Stimulated activated naive CD4-positive, alpha-beta T cell (primary cell): Measurements from ENCODE around the gene CDK15.

Source experiments
- DNase-seq, 6 experiments: peaks; one replicate each; lab custom pipeline; 2025; lab: John Stamatoyannopoulos, UW

CDK15 gene

DNA sequence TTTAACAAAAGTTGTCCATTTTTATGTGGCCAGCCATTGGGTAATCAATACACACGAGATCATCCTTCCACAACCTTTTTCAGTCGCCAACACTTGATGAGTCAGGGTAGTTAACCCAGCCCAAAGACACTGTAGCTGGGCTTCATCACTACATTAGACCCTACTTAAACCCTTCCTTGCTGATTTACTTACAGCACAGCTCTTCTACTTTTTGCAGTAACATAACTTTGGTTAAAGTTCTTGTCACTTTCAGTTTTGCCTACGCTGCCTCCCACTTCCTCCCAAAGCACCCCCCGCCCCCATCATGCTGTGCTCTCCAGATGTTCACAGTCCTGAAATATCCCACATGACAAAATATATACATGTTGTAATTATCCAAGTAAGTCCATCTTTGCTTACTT is 103.6 kb downstream of the CDK15 start:
- DNase-seq: no peak

DNA sequence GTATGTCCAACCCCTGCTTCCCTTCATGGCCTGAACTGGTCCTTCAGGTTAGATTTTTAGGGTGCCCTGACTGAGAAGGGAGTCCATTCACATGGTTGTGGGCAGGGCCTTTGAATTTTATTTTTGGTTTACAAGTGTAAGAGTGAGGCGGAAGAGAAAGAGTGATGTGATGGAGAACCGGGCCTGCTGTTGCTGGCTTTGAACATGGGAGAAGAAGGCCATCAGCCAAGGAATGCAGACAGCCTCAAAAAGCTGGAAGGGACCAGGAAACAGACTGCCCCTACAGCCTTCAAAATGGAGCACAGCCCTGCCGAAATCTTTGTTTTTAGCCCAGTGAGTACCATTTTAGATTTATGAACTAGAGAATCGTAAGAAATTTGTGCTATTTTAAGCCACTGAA is 105.0 kb downstream of the CDK15 start:
- DNase-seq: no peak

DNA sequence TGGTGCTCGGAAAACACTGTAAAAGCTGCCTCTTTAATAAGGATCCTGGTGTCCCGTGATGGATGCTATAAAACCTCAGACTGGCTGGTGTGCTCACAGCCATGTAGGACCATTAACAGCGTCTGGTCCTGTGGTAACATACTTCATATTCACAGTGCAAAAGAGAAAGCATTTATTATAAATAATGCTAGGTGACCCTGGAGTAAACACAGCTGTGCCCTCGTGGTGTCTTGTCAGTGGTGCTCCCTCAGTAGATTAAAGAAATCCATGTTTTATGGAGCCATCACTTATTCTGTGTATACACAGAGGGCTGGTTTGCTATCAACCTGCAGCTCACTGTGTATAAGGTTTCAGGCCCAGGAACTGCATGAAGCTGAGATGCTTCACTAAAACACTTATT is 106.9 kb downstream of the CDK15 start:
- DNase-seq: no peak

DNA sequence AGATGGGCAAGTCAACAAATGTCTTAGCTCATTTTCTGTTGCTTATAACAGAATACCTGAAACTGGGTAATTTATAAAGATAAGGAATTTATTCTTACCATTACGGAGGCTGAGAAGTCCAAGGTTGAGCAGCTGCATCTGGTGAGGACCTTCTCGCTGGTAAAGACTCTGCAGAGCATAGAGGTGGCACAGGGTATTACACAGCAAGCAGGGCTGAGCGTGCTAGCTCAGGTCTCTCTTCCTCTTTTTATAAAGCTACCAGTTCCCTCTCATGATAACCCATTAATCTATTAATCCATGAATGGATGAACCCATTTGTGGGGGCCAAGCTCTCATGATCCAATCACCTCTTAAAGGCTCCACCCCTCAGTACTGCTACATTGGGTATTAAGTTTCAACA is 109.1 kb downstream of the CDK15 start:
- DNase-seq: no peak

DNA sequence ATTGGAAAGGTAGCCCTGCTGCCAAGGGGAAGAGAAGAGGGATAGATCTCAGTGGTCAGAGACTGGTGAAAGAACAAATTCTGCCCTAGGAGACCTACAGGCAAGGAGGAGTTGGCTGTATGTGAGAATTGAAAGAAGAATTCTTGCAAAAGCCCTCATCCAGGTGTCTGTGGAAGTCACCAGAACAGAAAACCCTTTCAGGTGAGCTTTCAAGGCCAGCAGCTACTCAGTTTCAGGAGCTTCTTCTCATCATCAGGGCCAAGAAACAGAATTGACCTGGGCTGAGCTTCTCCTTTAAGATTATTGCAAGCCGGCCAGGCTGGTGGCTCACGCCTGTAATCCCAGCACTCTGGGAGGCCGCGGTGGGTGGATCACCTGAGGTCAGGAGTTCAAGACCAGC is 110.2 kb downstream of the CDK15 start:
- DNase-seq: no peak

DNA sequence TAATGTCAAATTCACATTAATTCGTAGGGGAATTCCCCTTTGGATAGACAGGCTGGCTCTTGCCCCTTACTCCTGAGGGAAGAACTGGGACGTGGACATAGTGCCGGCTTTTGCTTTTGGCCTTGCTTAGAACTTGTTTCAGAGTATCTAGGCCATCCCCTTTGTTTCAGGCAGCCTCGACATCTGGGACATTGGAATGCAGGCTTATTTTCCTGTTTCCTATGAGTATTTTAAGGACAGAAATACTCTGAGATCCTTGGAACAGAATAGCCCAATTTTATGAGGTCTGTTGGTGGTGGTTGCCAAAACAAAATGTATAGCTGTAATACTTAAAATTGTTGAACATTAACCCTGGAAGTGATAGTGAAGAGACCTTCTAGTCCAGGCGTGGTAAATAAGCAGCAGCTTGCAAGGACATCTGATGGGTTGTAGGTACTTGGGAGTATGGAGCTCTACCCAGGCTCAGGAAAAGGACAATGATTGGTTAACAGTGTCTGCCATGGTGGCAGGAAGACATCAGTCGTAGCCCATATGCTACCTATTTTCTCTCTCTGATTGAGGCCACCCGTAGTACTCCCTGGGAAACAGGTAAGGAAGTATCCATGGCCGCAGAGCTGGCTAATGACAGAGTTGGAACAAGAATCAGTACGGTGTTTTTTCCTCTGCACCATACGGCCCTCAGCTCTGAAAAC is 112.4 kb downstream of the CDK15 start:
- no peak for DNase-seq

DNA sequence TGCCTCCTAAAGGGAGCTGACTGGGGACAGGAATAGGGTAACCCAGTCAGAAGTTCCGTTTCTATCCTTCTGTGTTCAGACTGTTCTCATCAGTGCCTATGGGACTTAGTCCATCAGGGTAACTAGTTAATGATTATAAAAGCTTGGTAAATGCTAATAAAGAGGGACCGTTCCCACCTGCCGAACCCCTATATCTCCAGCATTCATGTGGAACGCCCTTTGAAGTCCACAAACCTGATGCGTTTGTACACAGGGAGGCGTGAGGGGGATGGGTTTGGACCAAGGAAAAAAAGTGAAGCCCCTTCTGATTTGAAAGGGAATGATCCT is 112.9 kb downstream of the CDK15 start:
- DNase-seq: no peak

DNA sequence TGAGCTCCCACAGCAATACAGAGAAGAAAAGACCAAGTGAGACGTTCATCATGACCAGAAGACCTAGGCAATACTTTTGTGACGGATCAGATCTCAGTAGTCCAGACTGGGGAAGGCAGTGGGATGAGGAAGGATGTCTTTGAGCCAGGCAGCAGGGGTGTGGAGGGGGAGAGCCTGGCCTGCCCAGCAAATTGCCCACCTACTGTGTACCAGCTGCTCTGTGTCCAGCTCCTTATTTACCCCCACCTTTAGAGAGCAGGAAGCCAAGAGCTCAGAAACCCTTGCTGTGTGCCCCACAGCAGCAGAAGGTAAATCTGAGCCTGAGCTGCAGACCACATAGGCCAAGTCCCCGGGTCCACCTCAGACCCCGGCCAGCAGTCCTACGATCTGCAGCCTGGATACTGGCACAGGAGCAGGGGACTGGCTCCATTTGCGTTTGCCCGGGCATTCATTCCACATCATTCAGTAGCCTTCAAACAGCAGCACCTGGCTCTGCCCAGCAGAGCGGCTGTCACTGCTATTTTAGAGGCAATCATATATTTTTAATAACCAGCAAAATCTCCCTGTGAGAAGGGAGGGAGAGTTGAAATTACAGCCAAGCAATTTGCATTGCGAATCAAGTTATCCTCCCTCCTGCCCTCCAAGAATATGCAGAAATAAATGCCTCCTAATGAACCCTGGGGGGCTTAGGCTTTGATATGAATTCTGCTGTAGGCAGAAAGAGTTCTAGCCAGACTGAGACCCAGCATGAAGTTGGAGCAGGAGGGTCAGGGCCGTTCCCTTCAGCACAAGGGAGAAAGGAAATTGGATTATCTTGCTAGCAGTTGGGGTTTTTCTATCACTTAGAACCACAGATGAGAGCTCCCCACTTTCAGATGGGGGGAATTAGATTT is 117.3 kb downstream of the CDK15 start:
- no peak for DNase-seq

DNA sequence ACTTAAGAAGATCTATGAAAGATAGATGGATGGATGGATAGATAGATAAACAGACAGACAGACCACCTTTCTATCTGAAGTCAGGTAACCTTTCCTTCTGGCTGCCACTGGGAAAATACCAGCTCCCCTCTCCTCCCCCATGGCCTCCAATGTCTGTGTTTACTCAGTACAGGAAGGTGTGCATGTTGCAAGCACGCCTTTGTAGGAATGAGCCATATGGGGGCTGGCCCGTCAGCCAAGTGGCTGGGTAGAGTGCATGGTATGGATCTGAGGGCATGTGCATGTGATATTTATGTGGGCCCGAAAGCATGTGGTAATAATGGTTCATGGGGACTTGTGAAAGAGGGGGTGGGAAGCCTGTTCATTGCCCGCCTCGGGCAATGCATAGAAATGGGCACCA is 118.1 kb downstream of the CDK15 start:
- no peak for DNase-seq

DNA sequence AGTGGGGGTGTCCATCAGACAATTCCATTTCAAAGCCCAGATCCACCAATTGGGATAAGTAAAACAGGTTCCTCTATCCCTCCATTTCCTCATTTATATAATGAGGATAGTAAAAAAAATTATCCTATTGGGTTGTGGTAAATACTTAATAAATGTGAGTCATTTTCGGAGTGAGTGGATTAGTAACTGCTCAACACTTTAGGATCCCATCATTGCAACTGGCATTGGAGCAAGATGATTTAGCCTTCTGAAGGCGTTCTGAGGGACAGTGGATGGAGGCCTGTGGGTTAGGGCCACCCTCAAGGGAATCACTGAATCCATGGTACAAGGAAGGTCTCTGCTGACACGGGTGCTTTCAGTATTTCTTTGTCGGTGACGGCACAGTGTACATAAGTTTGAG is 118.7 kb downstream of the CDK15 start:
- DNase-seq: no peak

DNA sequence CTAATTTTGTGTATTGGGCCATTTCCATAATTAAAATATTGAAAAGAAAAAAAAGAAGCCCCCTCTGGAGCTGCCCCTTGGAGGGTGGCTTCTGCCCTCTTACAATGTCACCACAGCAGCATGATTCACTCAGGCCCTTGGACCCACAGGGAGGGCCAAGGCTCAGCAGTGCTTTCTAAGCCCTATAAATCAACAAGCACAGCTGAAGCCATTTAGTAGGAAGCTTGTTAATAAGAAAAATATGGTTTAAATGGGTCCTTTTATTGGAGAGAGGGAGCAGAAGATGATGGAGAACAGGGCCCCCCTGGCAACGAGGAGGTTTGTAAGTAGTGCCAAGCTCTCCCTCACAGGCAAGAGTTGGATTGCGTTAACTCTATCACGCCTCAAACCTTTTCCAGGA is 119.7 kb downstream of the CDK15 start:
- no peak for DNase-seq

DNA sequence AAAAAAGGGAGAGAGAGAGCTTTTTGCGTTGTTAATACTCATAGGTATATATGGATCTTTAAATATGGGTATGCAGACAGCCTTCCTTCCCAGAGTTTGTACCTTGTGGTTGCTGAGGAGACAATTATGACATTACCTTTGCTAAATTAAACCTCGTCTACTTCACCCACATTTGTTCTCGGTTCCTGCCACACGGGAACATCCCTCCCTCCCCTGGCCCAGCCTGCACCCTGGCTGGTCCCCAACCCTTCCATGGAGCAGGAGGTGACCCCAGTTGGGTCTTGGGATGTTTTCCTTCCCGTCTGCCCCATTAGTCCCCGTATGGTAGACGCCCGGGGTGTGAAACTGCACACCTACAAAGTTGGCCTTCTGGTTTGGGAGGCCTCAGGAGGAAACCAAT is 122.0 kb downstream of the CDK15 start:
- DNase-seq: no peak

DNA sequence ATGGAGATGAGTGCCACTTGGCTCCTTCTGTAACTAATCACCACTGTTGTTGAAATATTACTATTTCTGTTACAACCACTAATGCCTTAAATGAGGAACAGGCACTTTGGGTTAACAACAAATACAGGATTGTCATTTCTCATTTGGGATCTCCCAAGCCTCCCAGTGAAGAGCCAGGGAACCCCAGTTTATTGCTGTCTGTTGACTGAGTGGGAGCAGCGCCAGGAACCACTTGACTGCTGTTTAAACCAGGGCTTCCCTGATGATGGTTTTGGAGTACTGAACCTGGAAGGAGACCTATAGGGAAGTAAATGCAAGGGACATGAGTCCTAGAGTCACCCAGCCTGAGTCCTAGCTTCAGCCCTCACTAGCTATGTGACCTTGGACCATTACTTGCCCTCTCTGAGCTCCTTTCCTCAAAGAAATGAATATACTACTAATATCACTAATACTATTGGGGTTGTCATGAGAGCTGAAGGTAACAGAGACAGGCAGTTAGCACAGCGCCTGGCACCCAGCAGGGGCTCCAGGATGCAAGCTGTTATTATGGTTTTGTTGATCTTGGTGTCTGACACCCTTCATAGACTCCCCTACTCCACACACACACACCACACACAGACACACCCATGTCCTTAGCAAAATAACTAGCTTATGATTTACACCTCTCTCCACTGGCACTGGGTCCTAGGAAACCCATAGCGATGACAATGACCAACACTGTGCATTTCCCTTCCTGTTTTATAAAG is 123.1 kb downstream of the CDK15 start:
- no peak for DNase-seq

DNA sequence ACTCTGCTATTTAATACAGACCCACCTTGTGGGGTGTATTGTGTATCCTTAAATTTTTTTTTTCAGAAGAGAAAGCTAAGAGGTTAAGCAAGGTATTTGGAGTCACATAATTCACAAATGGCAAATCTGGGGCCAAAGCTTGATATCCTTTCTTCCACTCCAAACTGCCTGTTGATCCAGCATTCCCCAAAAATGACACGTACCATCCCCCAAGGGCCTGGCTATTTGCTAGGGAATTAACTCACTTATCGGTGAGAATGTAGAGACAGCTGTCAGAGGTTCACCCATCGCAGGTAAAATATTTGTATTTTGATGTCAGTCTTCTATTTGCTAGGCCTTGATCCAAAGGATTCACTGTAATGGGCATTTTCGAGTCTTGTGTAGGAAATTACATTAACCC is 123.7 kb downstream of the CDK15 start:
- no peak for DNase-seq

DNA sequence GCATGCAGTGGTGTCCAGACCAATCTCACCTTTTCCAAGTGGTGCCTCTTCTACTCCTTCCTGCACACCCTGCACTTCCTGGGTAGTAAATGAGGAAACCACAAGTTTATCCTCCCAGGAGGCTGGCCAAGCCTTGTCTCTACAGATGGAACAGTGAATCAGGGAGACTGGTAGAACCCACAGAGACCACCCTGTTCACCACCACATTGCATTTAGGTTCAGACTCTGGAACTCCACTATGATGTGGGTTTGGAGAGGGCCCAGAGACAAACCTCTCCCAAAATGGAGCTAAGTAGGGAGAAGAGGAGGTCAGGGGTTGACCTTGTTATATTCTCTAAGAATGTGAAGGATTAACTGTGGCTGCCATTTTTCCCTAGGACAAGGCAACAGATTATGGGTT is 124.5 kb downstream of the CDK15 start:
- DNase-seq: no peak

DNA sequence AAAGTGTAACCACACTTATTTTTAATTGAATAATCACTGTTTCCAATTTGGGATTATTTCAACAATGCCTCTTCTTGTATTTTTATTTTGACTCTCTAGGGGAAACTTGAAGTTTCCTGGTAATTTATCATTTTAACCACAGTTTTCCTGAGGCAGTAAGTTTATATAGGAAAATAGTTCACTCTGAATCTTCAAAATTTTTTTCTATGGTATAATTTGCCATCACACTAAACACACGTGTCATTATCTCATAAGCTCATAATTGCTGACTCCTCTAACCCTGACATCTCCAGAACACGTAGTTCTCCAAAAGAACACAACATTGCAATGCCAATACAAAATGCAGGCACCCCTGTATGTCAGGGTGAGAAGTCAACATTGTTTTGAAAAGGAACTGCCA is 125.1 kb downstream of the CDK15 start:
- no peak for DNase-seq

DNA sequence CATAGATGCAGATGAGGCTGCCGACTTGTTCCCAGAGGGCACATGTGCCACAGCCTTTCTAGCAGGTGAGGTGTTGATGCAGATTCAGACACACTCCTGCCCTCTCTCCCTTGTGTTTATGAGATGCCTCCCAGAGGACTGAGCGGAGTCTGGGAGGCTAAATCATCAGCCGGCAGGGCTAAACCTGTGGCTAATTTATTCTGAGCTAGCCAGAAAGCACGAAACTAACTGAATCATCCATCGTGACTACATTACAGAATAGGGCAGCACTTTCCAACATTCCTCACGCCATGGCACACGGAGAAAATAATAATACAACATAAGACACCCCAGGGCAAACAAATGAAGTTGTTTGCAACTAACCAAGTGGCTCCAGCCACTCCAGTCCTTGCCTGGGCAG is 125.6 kb downstream of the CDK15 start:
- DNase-seq: no peak

DNA sequence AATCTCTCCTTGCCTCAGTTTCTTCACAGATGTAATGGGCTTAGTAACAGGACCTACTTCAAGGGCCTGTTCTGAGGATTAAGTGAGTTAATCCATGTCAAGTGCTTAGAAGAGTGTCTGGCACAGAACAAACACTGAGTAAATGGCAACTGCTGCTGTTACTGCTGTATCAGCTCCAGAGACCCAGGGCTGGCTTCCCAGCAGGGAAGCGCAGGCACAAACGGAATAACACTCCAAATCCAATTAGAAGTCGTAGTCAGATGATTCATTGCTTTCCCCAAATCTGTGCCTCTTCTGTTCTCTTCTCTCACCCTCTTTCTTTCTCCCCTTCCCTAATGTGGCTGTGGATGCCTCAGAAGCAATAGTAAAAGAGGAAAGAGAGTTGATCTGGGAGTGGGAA is 126.2 kb downstream of the CDK15 start:
- DNase-seq: no peak

DNA sequence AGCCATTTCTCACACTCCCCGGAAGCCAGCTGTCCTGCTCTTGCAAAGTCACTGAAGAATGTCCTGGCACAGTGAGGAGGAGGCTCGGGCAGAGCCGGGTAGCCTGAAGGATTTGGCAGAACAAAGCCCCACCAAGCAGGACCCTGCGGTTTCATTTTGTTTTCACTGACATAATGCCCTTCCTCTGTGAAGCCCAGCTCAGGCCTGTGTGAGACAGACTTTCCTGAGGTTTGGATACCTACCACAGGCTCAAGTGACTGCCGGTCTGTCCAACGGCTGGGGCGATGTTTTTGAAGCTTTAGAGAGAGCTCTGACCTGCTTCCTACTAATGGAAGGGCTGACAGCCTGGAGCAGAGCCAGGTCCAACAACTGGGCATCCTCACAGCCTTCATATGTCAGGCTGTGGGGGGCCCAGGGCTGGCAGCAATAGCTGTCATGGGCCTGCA is 127.5 kb downstream of the CDK15 start:
- DNase-seq: no peak

DNA sequence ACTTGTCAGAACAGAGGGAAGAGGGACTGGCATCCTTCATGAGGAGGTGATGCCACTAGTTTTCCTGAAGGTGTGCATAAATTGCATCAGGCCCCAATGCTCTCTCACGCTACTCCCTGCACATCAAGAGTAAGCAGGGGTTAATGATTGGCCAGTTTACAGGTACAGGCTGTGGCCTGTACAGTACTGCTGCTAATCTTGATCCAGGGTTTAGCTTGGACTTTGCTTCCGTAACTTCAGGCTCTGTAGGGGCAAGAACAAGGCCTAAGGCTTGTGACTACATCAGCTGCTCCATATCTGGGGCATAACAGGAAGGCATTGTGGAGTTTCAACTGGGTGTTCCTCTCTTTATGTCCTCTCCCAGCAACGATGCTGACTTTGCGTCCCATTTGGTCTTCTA is 130.5 kb downstream of the CDK15 start:
- DNase-seq: no peak

DNA sequence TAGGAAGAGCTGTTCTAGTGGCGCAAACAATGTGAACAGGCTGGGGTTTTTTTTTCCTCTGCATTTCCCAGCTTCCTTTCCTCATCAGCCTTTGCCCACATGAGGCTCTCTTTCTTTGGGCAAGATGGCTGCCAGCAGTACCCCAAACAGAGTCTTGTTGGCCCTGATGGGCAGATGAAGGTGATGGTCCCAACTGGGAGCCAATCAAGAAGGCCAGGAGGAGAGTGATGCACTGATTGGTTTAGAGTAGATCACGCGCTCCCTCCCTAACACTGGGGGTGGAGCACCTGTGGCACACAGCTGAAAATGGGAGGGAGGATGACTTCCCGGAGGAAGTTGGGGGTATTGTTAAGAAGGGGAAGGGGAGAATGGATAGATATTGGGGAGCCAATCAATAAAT is 131.0 kb downstream of the CDK15 start:
- DNase-seq: no peak

DNA sequence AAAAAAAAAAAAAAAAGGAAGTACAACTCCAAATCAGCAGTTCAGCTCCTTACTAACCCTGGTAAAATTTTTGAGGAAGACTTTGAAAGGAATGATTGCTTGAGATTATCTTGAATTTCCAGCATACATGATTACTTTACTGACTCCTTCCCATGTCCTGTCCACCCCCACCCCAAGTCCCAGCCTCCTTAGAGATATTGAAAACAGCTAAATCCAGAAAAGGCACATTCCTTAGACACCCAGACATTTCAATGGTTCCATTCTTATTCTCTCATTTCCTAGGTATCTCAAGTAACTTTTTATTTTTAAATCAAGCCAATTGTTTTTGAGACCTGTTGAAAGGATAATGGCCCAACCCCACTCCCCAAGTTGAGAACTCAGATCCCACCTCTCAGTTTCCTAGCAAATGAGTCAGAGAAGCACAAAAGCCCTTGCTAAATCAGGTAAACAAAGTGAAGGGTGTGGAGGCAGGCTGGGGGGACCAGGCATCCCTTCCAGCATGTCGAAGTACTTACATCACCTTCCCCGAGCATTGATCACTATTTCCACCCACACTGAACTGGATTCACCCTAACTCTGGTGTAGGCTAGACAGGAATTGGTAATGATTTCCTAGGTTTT is 131.9 kb downstream of the CDK15 start:
- DNase-seq: no peak

DNA sequence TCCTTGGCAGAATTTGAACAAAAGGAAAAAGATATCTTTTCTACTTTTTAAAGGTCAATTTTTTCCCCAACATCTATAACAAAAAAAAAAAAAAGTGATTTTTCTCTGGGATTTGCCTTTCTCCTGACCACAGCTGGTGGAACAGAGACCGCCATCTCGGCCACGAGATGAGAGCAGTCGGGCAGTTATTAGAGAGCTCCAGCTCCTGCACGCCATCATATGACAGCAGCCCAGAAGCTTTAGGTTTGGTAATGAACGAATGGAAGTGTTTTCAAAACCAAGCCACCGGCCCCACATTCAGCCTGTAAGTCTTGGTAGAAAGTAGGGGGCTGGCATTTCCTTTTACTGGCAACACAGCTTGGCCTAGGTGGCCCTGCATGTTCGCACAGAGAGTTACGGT is 132.4 kb downstream of the CDK15 start:
- DNase-seq: no peak
